Epithelial cell of esophagus (primary cell): ENCODE measurements around the gene BIVM.

Experiments
- DNase-seq: peaks from one replicate; pipeline ENCODE4 v3.0.0; 2010; ENCODE audit warnings: low read depth
- H3K4me3 ChIP-seq: 2 replicates; pipeline ENCODE4 v1.5.1; 2011; ENCODE audit warnings: mild to moderate bottlenecking, low read length, control low read depth
- TF ChIP-seq, protein P1 (sequence below): IDR thresholded peaks from 2 replicates; pipeline ENCODE4 v1.5.1; 2011; ENCODE audit warnings: low read depth, mild to moderate bottlenecking, low read length, control low read depth, inconsistent platforms; ENCODE audit not compliant: insufficient read depth; ENCODE audit errors: missing control alignments

The BIVM gene, protein sequence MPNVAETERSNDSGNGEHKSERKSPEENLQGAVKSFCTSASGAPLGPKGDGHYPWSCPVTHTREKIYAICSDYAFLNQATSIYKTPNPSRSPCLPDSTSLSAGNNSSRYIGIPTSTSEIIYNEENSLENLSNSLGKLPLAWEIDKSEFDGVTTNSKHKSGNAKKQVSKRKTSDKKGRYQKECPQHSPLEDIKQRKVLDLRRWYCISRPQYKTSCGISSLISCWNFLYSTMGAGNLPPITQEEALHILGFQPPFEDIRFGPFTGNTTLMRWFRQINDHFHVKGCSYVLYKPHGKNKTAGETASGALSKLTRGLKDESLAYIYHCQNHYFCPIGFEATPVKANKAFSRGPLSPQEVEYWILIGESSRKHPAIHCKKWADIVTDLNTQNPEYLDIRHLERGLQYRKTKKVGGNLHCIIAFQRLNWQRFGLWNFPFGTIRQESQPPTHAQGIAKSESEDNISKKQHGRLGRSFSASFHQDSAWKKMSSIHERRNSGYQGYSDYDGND

DNA sequence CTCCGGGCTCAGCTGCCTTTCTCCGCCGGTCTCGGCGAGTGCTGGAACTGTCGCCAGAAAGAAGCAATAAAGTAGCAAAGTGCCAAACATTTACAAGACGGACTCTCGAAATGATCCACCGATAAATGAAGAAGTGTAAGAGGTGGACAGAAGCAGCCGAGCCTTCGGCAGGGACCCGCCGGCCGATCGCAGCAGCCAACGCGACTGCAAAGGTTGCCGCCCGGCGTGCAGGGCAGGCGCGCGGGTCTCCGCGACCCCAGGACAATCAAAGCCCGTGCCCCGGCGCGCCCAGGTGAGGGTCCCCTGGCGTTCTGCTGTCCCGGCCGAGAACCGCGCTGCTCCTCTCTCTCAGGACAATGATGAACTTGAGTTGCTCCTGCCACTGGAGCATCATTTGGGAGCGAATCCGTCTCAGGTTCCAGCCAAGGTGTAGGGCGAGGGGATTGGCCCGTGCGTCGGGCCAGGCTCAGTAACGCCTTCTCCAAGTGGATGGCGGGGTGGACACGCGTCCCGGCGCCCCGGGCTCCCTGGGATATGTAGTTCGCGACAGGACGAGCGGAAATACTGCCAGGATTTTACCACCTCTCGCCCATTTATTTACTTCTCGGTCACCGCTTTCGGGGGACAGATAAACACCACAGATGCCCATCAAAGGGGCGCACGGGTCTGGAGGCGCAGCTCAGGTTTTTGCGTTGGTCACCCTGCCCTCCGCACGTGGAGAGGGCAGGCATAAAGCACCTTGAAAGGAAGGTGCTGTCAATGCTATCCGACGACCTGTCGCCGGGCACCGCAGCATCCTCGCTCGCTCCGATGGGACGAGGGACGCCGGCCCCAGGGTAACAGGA, at the start of gene BIVM, which contains the start of gene POGLUT2:
Gene BIVM (plus strand): TSS at position 539 of the 845 bp plus-strand sequence. CDS start 8,149 bp downstream, outside the sequence.
Gene POGLUT2 (minus strand): TSS at position 396 of the 845 bp plus-strand sequence. CDS start 306 bp downstream, at position 90.
- peak within 1 kb of the TSS; percentile 76 for H3K4me3 ChIP-seq
- TF ChIP-seq, protein P1, sequence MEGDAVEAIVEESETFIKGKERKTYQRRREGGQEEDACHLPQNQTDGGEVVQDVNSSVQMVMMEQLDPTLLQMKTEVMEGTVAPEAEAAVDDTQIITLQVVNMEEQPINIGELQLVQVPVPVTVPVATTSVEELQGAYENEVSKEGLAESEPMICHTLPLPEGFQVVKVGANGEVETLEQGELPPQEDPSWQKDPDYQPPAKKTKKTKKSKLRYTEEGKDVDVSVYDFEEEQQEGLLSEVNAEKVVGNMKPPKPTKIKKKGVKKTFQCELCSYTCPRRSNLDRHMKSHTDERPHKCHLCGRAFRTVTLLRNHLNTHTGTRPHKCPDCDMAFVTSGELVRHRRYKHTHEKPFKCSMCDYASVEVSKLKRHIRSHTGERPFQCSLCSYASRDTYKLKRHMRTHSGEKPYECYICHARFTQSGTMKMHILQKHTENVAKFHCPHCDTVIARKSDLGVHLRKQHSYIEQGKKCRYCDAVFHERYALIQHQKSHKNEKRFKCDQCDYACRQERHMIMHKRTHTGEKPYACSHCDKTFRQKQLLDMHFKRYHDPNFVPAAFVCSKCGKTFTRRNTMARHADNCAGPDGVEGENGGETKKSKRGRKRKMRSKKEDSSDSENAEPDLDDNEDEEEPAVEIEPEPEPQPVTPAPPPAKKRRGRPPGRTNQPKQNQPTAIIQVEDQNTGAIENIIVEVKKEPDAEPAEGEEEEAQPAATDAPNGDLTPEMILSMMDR = no peak
- peak; percentile 98 for DNase-seq

DNA sequence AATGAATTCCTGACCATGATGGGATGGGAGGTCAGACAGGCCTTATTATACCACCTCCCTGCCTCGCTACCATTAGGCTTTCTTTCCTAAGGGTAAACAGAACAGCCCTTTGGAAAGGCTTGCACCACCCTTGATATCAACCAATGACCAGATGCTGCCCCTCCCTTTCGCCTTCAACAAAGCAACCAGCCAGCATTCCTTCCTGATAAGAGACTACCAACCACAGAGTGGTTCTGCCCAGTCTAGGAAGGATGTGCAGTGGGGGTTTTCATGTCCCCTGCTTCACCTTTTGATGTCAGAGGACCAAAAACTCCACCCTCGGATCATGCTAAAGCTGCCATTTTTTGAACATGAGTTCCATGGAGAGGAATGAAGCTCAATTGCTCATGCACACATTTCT, 47.0 kb upstream of the BIVM start:
- no peak overlapping the region for H3K4me3 ChIP-seq
- TF ChIP-seq, protein P1 = no peak
- no peak for DNase-seq

- TF ChIP-seq, protein P1 = no peak
Measured at GRCh38 chr13:102757006-102757405, 41.9 kb upstream of the BIVM start.

GRCh38 chr13:102758842-102759241, 40.1 kb upstream of the BIVM start:
- H3K4me3 ChIP-seq = no peak overlapping the region
- TF ChIP-seq, protein P1 = no peak
- no peak for DNase-seq

More at GRCh38 chr13:102757006-102757405, 41.9 kb upstream of the BIVM start:
- peak; percentile 56 for DNase-seq
- H3K4me3 ChIP-seq = no peak overlapping the region

- H3K4me3 ChIP-seq = no peak overlapping the region
- TF ChIP-seq, protein P1 = no peak
- DNase-seq = no peak
Measured at GRCh38 chr13:102761071-102761470, 37.8 kb upstream of the BIVM start.

GRCh38 chr13:102763741-102764140, 35.2 kb upstream of the BIVM start:
- H3K4me3 ChIP-seq = no peak overlapping the region
- no peak for DNase-seq
- TF ChIP-seq, protein P1 = no peak
